DOHH2 (cell line): ENCODE measurements around the gene METTL3.

Experiments used
- H3F3A ChIP-seq: fragments of 200-600 bp; sonication (generic), shearing (Covaris generic); 2 replicates; pipeline ENCODE4 v1.6.0; 2016; ENCODE audit warnings: antibody characterized with exemption, mild to moderate bottlenecking; ENCODE audit not compliant: control insufficient read depth, insufficient read depth
- H3K27ac ChIP-seq: fragments of 200-600 bp; sonication (generic); 2 replicates; pipeline ENCODE4 v1.5.1; 2014; ENCODE audit warnings: low read depth, mild to moderate bottlenecking, low read length, moderate library complexity
- H3K27me3 ChIP-seq: fragments of 200-600 bp; sonication (generic); 2 replicates; pipeline ENCODE4 v1.6.1; 2014; ENCODE audit warnings: mild to moderate bottlenecking, low read length, mixed read lengths; ENCODE audit not compliant: control insufficient read depth
- H3K36me3 ChIP-seq: fragments of 200-600 bp; sonication (generic); 2 replicates; pipeline ENCODE4 v1.6.1; 2014; ENCODE audit warnings: mild to moderate bottlenecking, low read length, moderate library complexity, mixed read lengths; ENCODE audit not compliant: control insufficient read depth
- H3K4me1 ChIP-seq: fragments of 200-600 bp; sonication (generic); 2 replicates; pipeline ENCODE4 v1.6.1; 2014; ENCODE audit warnings: mild to moderate bottlenecking, low read length, mixed read lengths; ENCODE audit not compliant: control insufficient read depth
- H3K4me2 ChIP-seq: fragments of 200-600 bp; sonication (generic); 2 replicates; pipeline ENCODE4 v1.6.0; 2014; ENCODE audit warnings: mild to moderate bottlenecking, low read length, moderate library complexity
- H3K4me3 ChIP-seq: fragments of 200-600 bp; sonication (generic); 2 replicates; pipeline ENCODE4 v1.5.1; 2014; ENCODE audit warnings: mild to moderate bottlenecking, low read length, mixed read lengths
- H3K79me2 ChIP-seq: fragments of 200-600 bp; sonication (generic); 2 replicates; pipeline ENCODE4 v1.6.1; 2014; ENCODE audit warnings: mild to moderate bottlenecking, low read length, mixed read lengths; ENCODE audit not compliant: control insufficient read depth
- H3K9me2 ChIP-seq: fragments of 200-600 bp; sonication (generic); replicated peaks from 2 replicates; pipeline ENCODE4 v1.6.1; 2014; ENCODE audit warnings: mild to moderate bottlenecking, low read length, mixed read lengths; ENCODE audit not compliant: control insufficient read depth
- H3K9me3 ChIP-seq: fragments of 200-600 bp; sonication (generic); 2 replicates; pipeline ENCODE4 v1.6.1; 2014; ENCODE audit warnings: antibody characterized with exemption, low read length, mixed read lengths; ENCODE audit not compliant: control insufficient read depth, insufficient read depth
- H4K20me1 ChIP-seq: fragments of 200-600 bp; sonication (generic); 2 replicates; pipeline ENCODE4 v1.6.0; 2014; ENCODE audit warnings: low read depth, mild to moderate bottlenecking, antibody characterized with exemption, low read length, moderate library complexity; ENCODE audit not compliant: control insufficient read depth, insufficient read depth
- CTCF ChIP-seq: fragments of 200-600 bp; sonication (generic); IDR thresholded peaks from one replicate; pipeline ENCODE4 v1.5.1; 2014; ENCODE audit warnings: antibody characterized with exemption, mild to moderate bottlenecking, low read depth, low read length; ENCODE audit not compliant: poor library complexity, severe bottlenecking
- EZH2phosphoT487 ChIP-seq: fragments of 200-600 bp; sonication (generic); IDR thresholded peaks from 2 replicates; pipeline ENCODE4 v1.6.1; 2017; ENCODE audit warnings: borderline replicate concordance, mild to moderate bottlenecking, antibody characterized with exemption, low read length, moderate library complexity, mixed read lengths

The METTL3 gene

GRCh38 chr14:21534576-21534975 lies 23.4 kb upstream of the METTL3 start:
- Histone ChIP-seq H3F3A (no peaks in the 10 kb centered on the region), H3K4me3 (no peak overlapping the region), H3K79me2 (no peaks in the 10 kb centered on the region), H3K27ac (no peak overlapping the region), H3K36me3 (no peaks in the 10 kb centered on the region), H4K20me1 (no peaks in the 10 kb centered on the region), H3K9me2 (no peaks in the 10 kb centered on the region), H3K4me1 (peaks cover 21% of the 10 kb centered on the region), H3K27me3 (peaks cover 41% of the 10 kb centered on the region), H3K9me3 (no peaks in the 10 kb centered on the region), H3K4me2 (no peak overlapping the region)
- TF ChIP-seq CTCF (no peak), EZH2phosphoT487 (no peak)

GRCh38 chr14:21533294-21533693 lies 22.2 kb upstream of the METTL3 start:
- no peaks in the 10 kb centered on the region for H3K79me2 ChIP-seq
- no peak overlapping the region for H3K27ac ChIP-seq
- no peaks in the 10 kb centered on the region for H3K9me3 ChIP-seq
- H3K4me1 ChIP-seq, result peaks cover 32% of the 10 kb centered on the region
- H3K27me3 ChIP-seq, result peaks cover 28% of the 10 kb centered on the region
- no peaks in the 10 kb centered on the region for H3K9me2 ChIP-seq
- no peaks in the 10 kb centered on the region for H4K20me1 ChIP-seq
- TF ChIP-seq CTCF (no peak), EZH2phosphoT487 (no peak)
- H3K4me2 ChIP-seq, result no peak overlapping the region
- H3F3A ChIP-seq, result peaks cover 9% of the 10 kb centered on the region
- H3K4me3 ChIP-seq, result no peak overlapping the region
- no peaks in the 10 kb centered on the region for H3K36me3 ChIP-seq

DNA sequence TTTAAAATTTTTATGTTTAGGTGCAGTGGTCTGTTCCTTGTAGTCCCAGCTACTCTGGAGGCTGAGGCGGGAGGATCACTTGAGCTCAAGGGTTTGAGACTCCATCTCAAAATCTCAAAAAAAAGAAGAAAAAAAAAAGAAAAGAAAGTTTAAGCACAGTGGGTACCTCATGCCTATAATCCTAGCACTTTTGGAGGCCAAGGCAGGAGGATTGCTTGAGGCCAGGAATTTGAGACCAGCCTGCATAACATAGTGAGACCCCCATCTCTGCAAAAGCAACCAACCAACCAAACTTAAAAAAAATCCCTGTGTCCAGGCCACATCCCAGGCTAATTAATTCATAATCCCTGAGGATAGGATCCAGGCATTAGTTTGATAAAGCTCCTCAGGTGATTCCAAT lies 18.4 kb upstream of the METTL3 start:
- H3K36me3 ChIP-seq, result 0 out of 2 replicates have a peak, but pooled peaks cover 2% of the 10 kb centered on the region
- peaks cover 39% of the 10 kb centered on the region for H3K4me1 ChIP-seq
- peaks cover 13% of the 10 kb centered on the region for H3F3A ChIP-seq
- no peaks in the 10 kb centered on the region for H4K20me1 ChIP-seq
- TF ChIP-seq CTCF (no peak), EZH2phosphoT487 (no peak)
- H3K27me3 ChIP-seq, result peaks cover 7% of the 10 kb centered on the region
- no peak overlapping the region for H3K4me2 ChIP-seq
- H3K4me3 ChIP-seq, result no peak overlapping the region
- H3K9me3 ChIP-seq, result no peaks in the 10 kb centered on the region
- no peaks in the 10 kb centered on the region for H3K9me2 ChIP-seq
- peaks cover 4% of the 10 kb centered on the region for H3K79me2 ChIP-seq
- no peak overlapping the region for H3K27ac ChIP-seq
